ENCODE data around the gene HIGD1A. TPM values are rescaled to one million over a fixed set of nuclear protein-coding genes. Genes with fewer than 3 reads are reported as not detected.
A peak's percentile ranks its signal among the peaks of the same experiment; 100 is the strongest.
"Not testable (repeated sequence)": the region's sequence is repeated elsewhere in the genome, so short reads cannot be mapped to it uniquely, and the experiment has no call there.

Gene HIGD1A
- total RNA-seq, 1 donor from 2014 or later, result 67.6 TPM

DNA sequence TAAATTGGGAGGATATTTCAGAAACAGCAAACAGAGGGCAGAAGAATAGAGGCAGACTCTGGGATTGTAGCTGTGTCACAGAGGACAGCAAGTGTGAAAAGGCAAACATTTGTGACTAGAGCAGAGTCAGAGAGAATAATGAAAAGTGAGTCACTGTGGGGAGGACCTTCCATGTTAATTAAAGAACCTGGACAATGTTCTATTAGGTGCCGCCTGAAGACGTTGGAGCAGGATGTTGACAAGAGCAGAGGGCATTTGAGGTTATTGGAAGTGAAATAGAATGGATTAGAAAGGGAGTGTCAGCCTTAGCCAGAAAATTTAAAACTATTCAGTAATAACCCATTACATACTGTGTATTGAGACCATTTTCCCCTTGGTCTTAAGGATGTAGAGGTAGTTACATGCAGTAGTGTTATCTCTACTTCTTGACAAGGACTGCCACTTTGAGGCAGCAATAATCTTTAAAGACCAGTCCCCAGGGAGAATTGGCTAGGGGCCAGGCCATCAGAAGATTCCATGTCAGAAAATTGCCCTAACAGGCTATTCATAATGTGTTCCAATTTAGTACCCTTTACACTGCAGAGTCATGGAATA lies 10.7 kb upstream of the HIGD1A start:
- H3K4me1 Mint-ChIP-seq (ENCODE audit: low read depth, unreplicated experiment), result peaks cover 11% of the 10 kb centered on the region
- H3K4me3 Mint-ChIP-seq (ENCODE audit: unreplicated experiment), result no peak overlapping the region
- peaks cover 1% of the 10 kb centered on the region for H3K9me3 Mint-ChIP-seq (ENCODE audit: unreplicated experiment)
- no peaks in the 10 kb centered on the region for H3K27me3 Mint-ChIP-seq (ENCODE audit: unreplicated experiment)
- DNase-seq, result no peak
- H3K27ac Mint-ChIP-seq (ENCODE audit: unreplicated experiment), result no peak overlapping the region
- TF ChIP-seq CTCF (IDR thresholded peaks at IDR 0.05; ENCODE audit: partially characterized antibody, unreplicated experiment), result no peak
- no peaks in the 10 kb centered on the region for H3K36me3 Mint-ChIP-seq (ENCODE audit: unreplicated experiment)

GRCh38 chr3:42814246-42814645 lies 10.0 kb upstream of the HIGD1A start:
- H3K4me1 Mint-ChIP-seq (ENCODE audit: low read depth, unreplicated experiment), result peaks cover 11% of the 10 kb centered on the region
- H3K27ac Mint-ChIP-seq (ENCODE audit: unreplicated experiment), result no peak overlapping the region
- H3K4me3 Mint-ChIP-seq (ENCODE audit: unreplicated experiment), result no peak overlapping the region
- TF ChIP-seq CTCF (IDR thresholded peaks at IDR 0.05; ENCODE audit: partially characterized antibody, unreplicated experiment), result no peak
- no peaks in the 10 kb centered on the region for H3K36me3 Mint-ChIP-seq (ENCODE audit: unreplicated experiment)
- no peak for DNase-seq
- peaks cover 1% of the 10 kb centered on the region for H3K9me3 Mint-ChIP-seq (ENCODE audit: unreplicated experiment)
- H3K27me3 Mint-ChIP-seq (ENCODE audit: unreplicated experiment), result peaks cover 4% of the 10 kb centered on the region

DNA sequence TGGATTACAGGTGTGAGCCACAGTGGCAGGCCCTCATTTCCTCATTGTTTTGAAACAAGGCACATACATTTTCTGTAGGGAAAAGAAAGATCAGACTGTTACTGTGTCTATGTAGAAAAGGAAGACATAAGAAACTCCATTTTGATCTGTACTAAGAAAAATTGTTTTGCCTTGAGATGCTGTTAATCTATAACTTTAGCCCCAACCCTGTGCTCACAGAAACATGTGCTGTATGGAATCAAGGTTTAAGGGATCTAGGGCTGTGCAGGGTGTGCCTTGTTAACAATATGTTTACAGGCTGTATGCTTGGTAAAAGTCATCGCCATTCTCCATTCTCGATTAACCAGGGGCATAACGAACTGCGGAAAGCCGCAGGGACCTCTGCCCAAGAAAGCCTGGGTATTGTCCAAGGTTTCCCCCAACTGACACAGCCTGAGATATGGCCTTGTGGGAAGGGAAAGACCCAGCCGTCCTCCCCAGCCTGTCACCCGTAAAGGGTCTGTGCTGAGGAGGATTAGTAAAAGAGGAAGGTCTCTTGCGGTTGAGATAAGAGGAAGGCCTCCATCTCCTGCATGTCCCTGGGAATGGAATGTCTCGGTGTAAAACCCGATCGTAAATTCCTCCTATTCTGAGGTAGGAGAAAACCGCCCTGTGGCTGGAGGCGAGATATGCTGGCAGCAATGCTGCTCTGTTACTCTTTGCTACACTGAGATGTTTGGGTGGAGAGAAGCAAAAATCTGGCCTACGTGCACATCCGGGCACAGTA lies 7.0 kb upstream of the HIGD1A start:
- H3K4me3 Mint-ChIP-seq (ENCODE audit: unreplicated experiment), result peak overlapping the region; percentile 9
- not testable (repeated sequence) for H3K36me3 Mint-ChIP-seq (ENCODE audit: unreplicated experiment); H3K27me3 Mint-ChIP-seq (ENCODE audit: unreplicated experiment); H3K9me3 Mint-ChIP-seq (ENCODE audit: unreplicated experiment); DNase-seq
- H3K4me1 Mint-ChIP-seq (ENCODE audit: low read depth, unreplicated experiment), result peaks cover 11% of the 10 kb centered on the region
- peak overlapping the region; percentile 3 for H3K27ac Mint-ChIP-seq (ENCODE audit: unreplicated experiment)

GRCh38 chr3:42810706-42811105 lies 6.4 kb upstream of the HIGD1A start:
- not testable (repeated sequence) for H3K4me3 Mint-ChIP-seq (ENCODE audit: unreplicated experiment)
- peaks cover 11% of the 10 kb centered on the region for H3K4me1 Mint-ChIP-seq (ENCODE audit: low read depth, unreplicated experiment)

DNA sequence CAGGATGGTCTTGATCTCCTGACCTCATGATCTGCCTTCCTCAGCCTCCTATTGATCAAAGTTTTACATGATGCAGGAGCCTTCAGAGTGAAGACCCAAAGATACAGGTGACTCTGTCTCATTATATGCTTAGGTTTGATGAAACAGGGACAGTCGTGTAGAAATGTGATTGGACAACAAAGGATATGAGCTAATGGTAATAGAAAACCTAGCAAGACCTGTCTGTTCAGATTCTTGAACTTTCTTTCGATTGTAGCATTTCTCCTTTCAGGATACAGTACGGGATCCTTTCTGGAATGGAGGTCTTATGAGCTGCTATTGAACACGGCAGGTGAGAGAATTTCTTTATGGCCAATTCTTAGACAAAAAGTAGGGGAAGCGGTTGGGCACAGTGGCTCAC lies 4.9 kb upstream of the HIGD1A start, which contains the start of gene ACKR2:
ACKR2 (plus strand) TSS at position 244 of the 400 bp plus-strand sequence. CDS start 55,058 bp downstream, outside the sequence.
- no peak for TF ChIP-seq CTCF (IDR thresholded peaks at IDR 0.05; ENCODE audit: partially characterized antibody, unreplicated experiment)
- H3K4me1 Mint-ChIP-seq (ENCODE audit: low read depth, unreplicated experiment), result peaks cover 14% of the 10 kb centered on the region
- DNase-seq, result no peak
- no peak within 1 kb of the TSS for H3K4me3 Mint-ChIP-seq (ENCODE audit: unreplicated experiment)
- H3K27me3 Mint-ChIP-seq (ENCODE audit: unreplicated experiment), result peaks cover 12% of the 10 kb centered on the region
- no peaks in the 10 kb centered on the region for H3K36me3 Mint-ChIP-seq (ENCODE audit: unreplicated experiment)
- peaks cover 4% of the 10 kb centered on the region for H3K9me3 Mint-ChIP-seq (ENCODE audit: unreplicated experiment)
- no peak within 1 kb of the TSS for H3K27ac Mint-ChIP-seq (ENCODE audit: unreplicated experiment)

More at GRCh38 chr3:42810706-42811105, 6.4 kb upstream of the HIGD1A start:
- H3K27me3 Mint-ChIP-seq (ENCODE audit: unreplicated experiment); DNase-seq; H3K27ac Mint-ChIP-seq (ENCODE audit: unreplicated experiment); H3K9me3 Mint-ChIP-seq (ENCODE audit: unreplicated experiment); H3K36me3 Mint-ChIP-seq (ENCODE audit: unreplicated experiment): not testable (repeated sequence)

DNA sequence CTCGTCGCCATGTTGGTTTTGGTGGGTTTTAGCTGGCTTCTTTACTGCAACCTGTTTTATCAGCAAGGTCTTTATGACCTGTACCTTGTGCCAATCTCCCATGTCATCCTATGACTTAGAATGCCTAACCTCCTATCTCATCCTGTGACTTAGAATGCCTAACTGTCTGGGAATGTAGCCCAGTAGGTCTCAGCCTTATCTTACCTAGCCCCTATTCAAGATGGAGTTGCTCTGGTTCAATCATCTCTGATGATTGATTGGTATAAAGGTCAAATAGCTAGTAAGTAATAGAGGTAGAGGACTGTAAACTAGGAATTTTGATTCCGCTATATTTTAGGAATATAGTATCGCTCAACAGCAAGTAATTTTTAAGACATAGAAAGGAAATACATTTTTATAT lies 3.6 kb upstream of the HIGD1A start:
- peaks cover 15% of the 10 kb centered on the region for H3K4me1 Mint-ChIP-seq (ENCODE audit: low read depth, unreplicated experiment)
- peaks cover 17% of the 10 kb centered on the region for H3K27me3 Mint-ChIP-seq (ENCODE audit: unreplicated experiment)
- peaks cover 12% of the 10 kb centered on the region for H3K9me3 Mint-ChIP-seq (ENCODE audit: unreplicated experiment)
- no peak for TF ChIP-seq CTCF (IDR thresholded peaks at IDR 0.05; ENCODE audit: partially characterized antibody, unreplicated experiment)
- no peaks in the 10 kb centered on the region for H3K36me3 Mint-ChIP-seq (ENCODE audit: unreplicated experiment)
- no peak for DNase-seq
- no peak overlapping the region for H3K27ac Mint-ChIP-seq (ENCODE audit: unreplicated experiment)
- no peak overlapping the region for H3K4me3 Mint-ChIP-seq (ENCODE audit: unreplicated experiment)
